ENCODE results near the gene COL17A1. TPM values are rescaled to one million over a fixed set of nuclear protein-coding genes. Genes with fewer than 3 reads are reported as not detected.
A peak's percentile ranks its signal among the peaks of the same experiment; 100 is the strongest.

Gene COL17A1
- total RNA-seq, 1 experiment from 2014 or later, result 1.2 TPM

- no TSS peak for BruUV-seq (replicated peaks)
- peak; percentile 38; the same call in 1 of the 2 replicates for ATAC-seq
Observed at GRCh38 chr10:104099941-104100340, 14.3 kb upstream of the COL17A1 start.

GRCh38 chr10:104099269-104099668 lies 13.6 kb upstream of the COL17A1 start:
- Histone ChIP-seq H3K9me2 (replicated peaks; ENCODE audit: low read length) (no peaks in the 10 kb centered on the region), H3K36me3 (ENCODE audit: low read depth, low read length) (no peaks in the 10 kb centered on the region), H3K9ac (ENCODE audit: low read length) (no peak overlapping the region), H3K4me2 (ENCODE audit: low read length) (0 out of 2 replicates have a peak overlapping the region, but pooled peaks have one; percentile 27), H4K20me1 (ENCODE audit: low read length) (no peaks in the 10 kb centered on the region), H3K79me2 (ENCODE audit: low read length) (no peaks in the 10 kb centered on the region), H3K4me1 (ENCODE audit: insufficient read depth, low read length) (peaks cover 17% of the 10 kb centered on the region), H3K9me3 (ENCODE audit: low read length) (no peaks in the 10 kb centered on the region), H3K27me3 (ENCODE audit: low read length) (no peaks in the 10 kb centered on the region), H3F3A (ENCODE audit: low read length, unreplicated experiment) (no peaks in the 10 kb centered on the region), H2AFZ (ENCODE audit: low read length) (no peak overlapping the region), H3K27ac (ENCODE audit: low read length) (no peak overlapping the region), H3K4me3 (ENCODE audit: low read length) (no peak overlapping the region)
- ATAC-seq (peak; percentile 85), DNase-seq (peak; percentile 57)
- intact Hi-C loops (cut with micrococcal nuclease), result loop anchor here (2.0 kb wide), 1 partner anchor 18 kb away; no protein-coding TSS in a partner anchor
- ChIA-PET CTCF (no interaction called here), POLR2A (ENCODE audit: unreplicated experiment) (no interaction called here)
- no TSS peak for BruUV-seq (replicated peaks)
- TF ChIP-seq EZH2 (IDR thresholded peaks at IDR 0.05; ENCODE audit: low read length, unreplicated experiment) (no peak), EZH2phosphoT487 (IDR thresholded peaks at IDR 0.05; ENCODE audit: borderline replicate concordance, low read length) (no peak)
- TF ChIP-seq, protein P1, sequence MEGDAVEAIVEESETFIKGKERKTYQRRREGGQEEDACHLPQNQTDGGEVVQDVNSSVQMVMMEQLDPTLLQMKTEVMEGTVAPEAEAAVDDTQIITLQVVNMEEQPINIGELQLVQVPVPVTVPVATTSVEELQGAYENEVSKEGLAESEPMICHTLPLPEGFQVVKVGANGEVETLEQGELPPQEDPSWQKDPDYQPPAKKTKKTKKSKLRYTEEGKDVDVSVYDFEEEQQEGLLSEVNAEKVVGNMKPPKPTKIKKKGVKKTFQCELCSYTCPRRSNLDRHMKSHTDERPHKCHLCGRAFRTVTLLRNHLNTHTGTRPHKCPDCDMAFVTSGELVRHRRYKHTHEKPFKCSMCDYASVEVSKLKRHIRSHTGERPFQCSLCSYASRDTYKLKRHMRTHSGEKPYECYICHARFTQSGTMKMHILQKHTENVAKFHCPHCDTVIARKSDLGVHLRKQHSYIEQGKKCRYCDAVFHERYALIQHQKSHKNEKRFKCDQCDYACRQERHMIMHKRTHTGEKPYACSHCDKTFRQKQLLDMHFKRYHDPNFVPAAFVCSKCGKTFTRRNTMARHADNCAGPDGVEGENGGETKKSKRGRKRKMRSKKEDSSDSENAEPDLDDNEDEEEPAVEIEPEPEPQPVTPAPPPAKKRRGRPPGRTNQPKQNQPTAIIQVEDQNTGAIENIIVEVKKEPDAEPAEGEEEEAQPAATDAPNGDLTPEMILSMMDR (conservative IDR thresholded peaks at IDR 0.05; ENCODE audit: low read depth, low read length), result no peak

More at GRCh38 chr10:104099941-104100340, 14.3 kb upstream of the COL17A1 start:
- H3K4me2 ChIP-seq (ENCODE audit: low read length), result 0 out of 2 replicates have a peak overlapping the region, but pooled peaks have one; percentile 27
- no peaks in the 10 kb centered on the region for H3K9me3 ChIP-seq (ENCODE audit: low read length)
- ChIA-PET CTCF (no interaction called here), POLR2A (ENCODE audit: unreplicated experiment) (interaction anchor here (0.6 kb wide), 1 partner anchor 9 kb away, joined by 3 read pairs; no protein-coding TSS in a partner anchor)
- DNase-seq, result no peak
- H3K27ac ChIP-seq (ENCODE audit: low read length), result no peak overlapping the region
- H3K27me3 ChIP-seq (ENCODE audit: low read length), result no peaks in the 10 kb centered on the region
- no peak overlapping the region for H2AFZ ChIP-seq (ENCODE audit: low read length)
- no peaks in the 10 kb centered on the region for H3K36me3 ChIP-seq (ENCODE audit: low read depth, low read length)
- no peak overlapping the region for H3K4me3 ChIP-seq (ENCODE audit: low read length)
- no peak overlapping the region for H3K9ac ChIP-seq (ENCODE audit: low read length)
- no peaks in the 10 kb centered on the region for H3K9me2 ChIP-seq (replicated peaks; ENCODE audit: low read length)
- intact Hi-C loops (cut with micrococcal nuclease), result loop anchor here (2.0 kb wide), 1 partner anchor 17 kb away; no protein-coding TSS in a partner anchor
- H3F3A ChIP-seq (ENCODE audit: low read length, unreplicated experiment), result no peaks in the 10 kb centered on the region
- H4K20me1 ChIP-seq (ENCODE audit: low read length), result no peaks in the 10 kb centered on the region
- H3K79me2 ChIP-seq (ENCODE audit: low read length), result no peaks in the 10 kb centered on the region
- H3K4me1 ChIP-seq (ENCODE audit: insufficient read depth, low read length), result peaks cover 24% of the 10 kb centered on the region
- TF ChIP-seq EZH2phosphoT487 (IDR thresholded peaks at IDR 0.05; ENCODE audit: borderline replicate concordance, low read length) (no peak), EZH2 (IDR thresholded peaks at IDR 0.05; ENCODE audit: low read length, unreplicated experiment) (no peak)
- TF ChIP-seq, protein P1 (conservative IDR thresholded peaks at IDR 0.05; ENCODE audit: low read depth, low read length), result no peak

DNA sequence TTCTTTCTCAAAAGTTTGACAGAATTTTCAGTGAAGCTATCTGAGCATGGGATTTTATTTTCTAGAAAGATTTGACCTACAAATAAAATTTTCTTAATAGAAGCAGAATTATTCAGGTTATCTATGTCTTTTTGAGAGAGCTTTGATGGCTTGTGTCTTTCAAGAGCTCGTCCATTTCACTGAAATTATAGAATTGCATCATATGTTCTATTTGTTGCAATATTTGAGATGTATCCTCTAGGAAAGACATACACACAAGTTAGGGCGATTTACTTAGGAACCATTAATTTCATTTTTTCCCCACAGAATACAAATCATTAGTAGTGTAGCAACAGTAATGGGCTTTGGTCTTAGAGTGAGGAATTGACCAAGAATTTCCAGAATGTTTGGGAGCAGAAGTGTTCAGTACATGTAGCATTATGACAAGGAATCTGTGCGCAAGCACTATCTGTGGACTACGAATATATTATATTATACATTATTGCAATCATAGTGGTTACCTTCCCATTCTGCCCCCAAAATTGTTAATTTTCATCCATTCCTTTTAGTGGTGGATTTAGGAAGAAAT lies 12.8 kb upstream of the COL17A1 start:
- Histone ChIP-seq H4K20me1 (ENCODE audit: low read length) (no peaks in the 10 kb centered on the region), H3K4me2 (ENCODE audit: low read length) (no peak overlapping the region), H3F3A (ENCODE audit: low read length, unreplicated experiment) (peaks cover under 1% of the 10 kb centered on the region), H3K27ac (ENCODE audit: low read length) (no peak overlapping the region), H3K9ac (ENCODE audit: low read length) (no peak overlapping the region), H3K27me3 (ENCODE audit: low read length) (no peaks in the 10 kb centered on the region), H3K4me3 (ENCODE audit: low read length) (no peak overlapping the region), H3K9me3 (ENCODE audit: low read length) (peaks cover under 1% of the 10 kb centered on the region; the same call in 1 of the 2 replicates), H3K9me2 (replicated peaks; ENCODE audit: low read length) (no peaks in the 10 kb centered on the region), H3K36me3 (ENCODE audit: low read depth, low read length) (no peaks in the 10 kb centered on the region), H3K79me2 (ENCODE audit: low read length) (no peaks in the 10 kb centered on the region), H2AFZ (ENCODE audit: low read length) (no peak overlapping the region), H3K4me1 (ENCODE audit: insufficient read depth, low read length) (peaks cover 16% of the 10 kb centered on the region)
- DNase-seq (no peak), ATAC-seq (no peak)
- no TSS peak for BruUV-seq (replicated peaks)
- TF ChIP-seq, protein P1 (conservative IDR thresholded peaks at IDR 0.05; ENCODE audit: low read depth, low read length), result no peak
- no peak for TF ChIP-seq EZH2 (IDR thresholded peaks at IDR 0.05; ENCODE audit: low read length, unreplicated experiment)
- no peak for TF ChIP-seq EZH2phosphoT487 (IDR thresholded peaks at IDR 0.05; ENCODE audit: borderline replicate concordance, low read length)
- POLR2A ChIA-PET (ENCODE audit: unreplicated experiment), result no interaction called here
- CTCF ChIA-PET, result no interaction called here
- intact Hi-C loops (cut with micrococcal nuclease), result loop anchor here (2.0 kb wide), 1 partner anchor 18 kb away; no protein-coding TSS in a partner anchor
